Fibroblast of lung (primary cell): Measurements from ENCODE around the gene TFDP2.
"Not testable (repeated sequence)": the region's sequence is repeated elsewhere in the genome, so short reads cannot be mapped to it uniquely, and the experiment has no call there.

Experiments used
- CTCF ChIP-seq, 2 donors: IDR thresholded peaks in 1 of 2; conservative IDR thresholded peaks in 1 of 2; 1 replicate in 1 of 2; 2 replicates in 1 of 2; pipeline ENCODE4 v1.5.1; 2011 to 2012; ENCODE audit warnings: low read length in 2 of 2, control low read depth in 1 of 2, inconsistent platforms in 1 of 2, low read depth in 1 of 2, mild to moderate bottlenecking in 1 of 2
- EZH2 ChIP-seq: IDR thresholded peaks from 2 replicates; pipeline ENCODE4 v1.5.1; 2012; ENCODE audit warnings: low read length, control low read depth, mild to moderate bottlenecking; ENCODE audit errors: missing control alignments

DNA sequence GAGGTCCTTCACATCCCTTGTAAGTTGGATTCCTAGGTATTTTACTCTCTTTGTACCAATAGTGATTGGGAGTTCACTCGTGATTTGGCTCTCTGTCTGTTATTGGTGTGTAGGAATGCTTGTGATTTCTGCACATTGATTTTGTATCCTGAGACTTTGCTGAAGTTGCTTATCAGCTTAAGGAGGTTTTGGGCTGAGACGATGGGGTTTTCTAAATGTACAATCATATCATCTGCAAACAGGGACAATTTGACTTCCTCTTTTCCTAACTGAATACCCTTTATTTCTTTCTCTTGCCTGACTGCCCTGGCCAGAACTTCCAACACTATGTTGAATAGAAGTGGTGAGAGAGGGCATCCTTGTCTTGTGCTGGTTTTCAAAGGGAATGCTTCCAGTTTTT lies 12.3 kb downstream of the TFDP2 start:
- not testable (repeated sequence) for TF ChIP-seq CTCF (conservative IDR thresholded peaks at IDR 0.05 in 1 of 2, IDR thresholded peaks at IDR 0.05 in 1 of 2; ENCODE audit: low read depth in 1 of 2, low read length in 2 of 2); EZH2
